Stimulated activated CD4-positive, alpha-beta T cell treated with anti-CD3 and anti-CD28 coated beads, Interleukin-4, amount 100 ng/mL, for 4 hours (primary cell): ENCODE results near the gene DAG1.

Experiments
- DNase-seq, 2 experiments: peaks; one replicate each; pipeline ENCODE4 v3.0.0-alpha.2; 2020

DAG1 gene

GRCh38 chr3:49556500-49557275 lies 86.6 kb downstream of the DAG1 start:
- DNase-seq, result no peak

GRCh38 chr3:49563040-49563578 lies 93.0 kb downstream of the DAG1 start:
- DNase-seq, result no peak

GRCh38 chr3:49563766-49564165 lies 93.7 kb downstream of the DAG1 start:
- DNase-seq, result no peak

- DNase-seq, result no peak
Measured at GRCh38 chr3:49566312-49566711, 96.2 kb downstream of the DAG1 start.

- DNase-seq, result no peak
Measured at GRCh38 chr3:49567406-49567805, 97.3 kb downstream of the DAG1 start.

- DNase-seq, result no peak
Measured at GRCh38 chr3:49568965-49569364, 98.9 kb downstream of the DAG1 start.

DNA sequence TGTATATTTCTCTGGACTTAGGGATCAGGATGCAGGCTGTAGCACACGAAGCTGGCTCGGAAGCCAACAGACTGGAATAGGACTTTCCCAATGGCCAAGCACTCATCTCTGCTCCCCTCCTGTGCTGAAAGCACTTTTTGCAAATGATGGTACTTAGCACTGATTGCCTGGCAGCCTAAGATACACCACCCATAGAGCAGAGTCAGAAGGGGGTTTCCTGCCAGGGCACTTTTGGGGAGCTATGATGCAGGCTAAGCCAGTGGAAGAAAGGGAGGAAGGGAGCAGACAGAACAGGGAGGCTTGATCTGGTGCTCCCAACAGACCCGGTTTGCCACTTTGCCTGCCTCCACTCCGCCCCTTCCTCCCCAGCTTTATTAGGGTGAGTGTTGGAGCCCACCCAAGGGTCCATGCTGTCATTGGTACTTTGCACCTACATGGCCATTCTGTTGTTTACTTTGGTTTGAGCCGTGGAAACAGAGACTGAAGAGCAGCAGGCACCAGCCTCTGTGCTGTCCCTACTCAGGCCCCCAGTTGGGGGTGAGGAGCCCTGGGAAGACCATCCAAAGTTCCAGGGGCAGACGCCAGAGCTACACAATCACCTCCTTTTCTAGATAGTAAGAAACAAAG lies 100.1 kb downstream of the DAG1 start:
- DNase-seq, result no peak

- no peak for DNase-seq
Measured at GRCh38 chr3:49582177-49582576, 112.1 kb downstream of the DAG1 start.
